NCI-H774 (cell line): ENCODE results near the gene ARHGDIA.

Experiments used
- DNase-seq: peaks from one replicate; lab custom pipeline; 2025; lab: John Stamatoyannopoulos, UW

The ARHGDIA gene

GRCh38 chr17:81888105-81888987, 17.2 kb upstream of the ARHGDIA start:
- DNase-seq, result no peak

GRCh38 chr17:81885869-81886548, 14.9 kb upstream of the ARHGDIA start:
- no peak for DNase-seq

GRCh38 chr17:81885454-81885853, 14.3 kb upstream of the ARHGDIA start:
- no peak for DNase-seq

GRCh38 chr17:81884968-81885367, 13.8 kb upstream of the ARHGDIA start:
- no peak for DNase-seq

- DNase-seq, result no peak
These were observed 13.4 kb upstream of the ARHGDIA start for GRCh38 chr17:81884520-81884919.

- DNase-seq, result no peak
These were observed 8.0 kb upstream of the ARHGDIA start for GRCh38 chr17:81879121-81879520.

- DNase-seq, result no peak
These were observed 7.2 kb upstream of the ARHGDIA start for GRCh38 chr17:81878294-81878693.

- DNase-seq, result no peak
These were observed 6.4 kb upstream of the ARHGDIA start for GRCh38 chr17:81877569-81877968.

GRCh38 chr17:81871387-81872230, 472 bp upstream of the ARHGDIA start:
- peak; percentile 96 for DNase-seq

GRCh38 chr17:81870131-81870980, 781 bp downstream of the ARHGDIA start:
- DNase-seq, result no peak

- no peak for DNase-seq
These were observed 1.7 kb downstream of the ARHGDIA start for GRCh38 chr17:81869221-81870130.

- no peak for DNase-seq
These were observed 2.4 kb downstream of the ARHGDIA start for GRCh38 chr17:81868674-81869220.

- DNase-seq, result no peak
These were observed 3.0 kb downstream of the ARHGDIA start for GRCh38 chr17:81867991-81868673.

GRCh38 chr17:81867170-81867990, 3.8 kb downstream of the ARHGDIA start:
- no peak for DNase-seq

- no peak for DNase-seq
These were observed 4.5 kb downstream of the ARHGDIA start for GRCh38 chr17:81866440-81867169.

- no peak for DNase-seq
These were observed 5.3 kb downstream of the ARHGDIA start for GRCh38 chr17:81865733-81866439.

GRCh38 chr17:81865358-81865732, 5.8 kb downstream of the ARHGDIA start:
- no peak for DNase-seq
